NB4 (cell line): ENCODE measurements around the gene MROH7.

Experiments used
- CTCF ChIP-seq: IDR thresholded peaks from one replicate; pipeline ENCODE4 v1.5.1; 2012; ENCODE audit warnings: low read depth, low read length
- MAX ChIP-seq: IDR thresholded peaks from 2 replicates; pipeline ENCODE4 v1.6.1; 2011; ENCODE audit warnings: low read depth, low read length
- MYC ChIP-seq: IDR thresholded peaks from 2 replicates; pipeline ENCODE4 v1.6.1; 2011; ENCODE audit warnings: low read depth, low read length
- POLR2A ChIP-seq: IDR thresholded peaks from 2 replicates; pipeline ENCODE4 v1.6.1; 2011; ENCODE audit warnings: mild to moderate bottlenecking; ENCODE audit not compliant: insufficient read length; ENCODE audit errors: extremely low read depth

- TF ChIP-seq CTCF (no peak), POLR2A (no peak), MAX (no peak), MYC (no peak)
Measured at GRCh38 chr1:54695764-54696163, 54.2 kb downstream of the MROH7 start.
